Astrocyte (in vitro differentiated cells and primary cell): Measurements from ENCODE around the gene CDH11. TPM values are rescaled to one million over a fixed set of nuclear protein-coding genes. Genes with fewer than 3 reads are reported as not detected.

ENCODE experiments used
- DNase-seq: peaks from one replicate; pipeline ENCODE4 v3.0.0-alpha.2; 2010; ENCODE audit warnings: low read depth
- FAIRE-seq: peaks from 2 replicates; lab custom pipeline; 2011; peaks lifted over from hg19 to GRCh38; lab: Jason Lieb, UNC
- H2AFZ ChIP-seq: 2 replicates; pipeline ENCODE4 v1.6.0; 2012; ENCODE audit warnings: low read depth, low read length, inconsistent platforms
- H3K27ac ChIP-seq: 2 replicates; pipeline ENCODE4 v1.5.1; 2011; ENCODE audit warnings: low read depth, low read length, inconsistent platforms
- H3K27me3 ChIP-seq: 2 replicates; pipeline ENCODE4 v1.6.0; 2011; ENCODE audit warnings: low read length, inconsistent platforms; ENCODE audit not compliant: insufficient read depth
- H3K36me3 ChIP-seq: 2 replicates; pipeline ENCODE4 v1.5.1; 2011; ENCODE audit warnings: low read length, inconsistent platforms; ENCODE audit not compliant: insufficient read depth
- H3K4me1 ChIP-seq: 2 replicates; pipeline ENCODE4 v1.5.1; 2011; ENCODE audit warnings: low read length, inconsistent platforms; ENCODE audit not compliant: insufficient read depth
- H3K4me2 ChIP-seq: 2 replicates; pipeline ENCODE4 v1.6.0; 2012; ENCODE audit warnings: low read length, inconsistent platforms
- H3K4me3 ChIP-seq: 2 replicates; pipeline ENCODE4 v1.5.1; 2011; ENCODE audit warnings: low read depth, mild to moderate bottlenecking, low read length, inconsistent platforms; ENCODE audit not compliant: insufficient read depth
- H3K79me2 ChIP-seq: 2 replicates; pipeline ENCODE4 v1.6.0; 2012; ENCODE audit warnings: mild to moderate bottlenecking, low read length, inconsistent platforms; ENCODE audit not compliant: insufficient read depth
- H3K9ac ChIP-seq: 2 replicates; pipeline ENCODE4 v1.6.0; 2012; ENCODE audit warnings: mild to moderate bottlenecking, low read length, inconsistent platforms
- H3K9me3 ChIP-seq: 2 replicates; pipeline ENCODE4 v1.5.1; 2012; ENCODE audit warnings: low read depth, mild to moderate bottlenecking, low read length, inconsistent platforms; ENCODE audit not compliant: insufficient read depth
- H4K20me1 ChIP-seq: 2 replicates; pipeline ENCODE4 v1.6.0; 2012; ENCODE audit warnings: low read length, inconsistent platforms; ENCODE audit not compliant: insufficient read depth
- H3K27ac Mint-ChIP-seq: one replicate; pipeline ENCODE4 v1.8.0; 2021; ENCODE audit warnings: mild to moderate bottlenecking, mixed read lengths; ENCODE audit not compliant: unreplicated experiment
- H3K27me3 Mint-ChIP-seq: one replicate; pipeline ENCODE4 v1.8.0; 2021; ENCODE audit warnings: low read depth, mixed read lengths; ENCODE audit not compliant: unreplicated experiment
- H3K36me3 Mint-ChIP-seq: one replicate; pipeline ENCODE4 v1.8.0; 2021; ENCODE audit warnings: low read depth, mixed read lengths; ENCODE audit not compliant: unreplicated experiment
- H3K4me1 Mint-ChIP-seq: one replicate; pipeline ENCODE4 v1.8.0; 2021; ENCODE audit warnings: low read depth, mixed read lengths; ENCODE audit not compliant: unreplicated experiment
- H3K4me3 Mint-ChIP-seq: one replicate; pipeline ENCODE4 v1.8.0; 2021; ENCODE audit warnings: mild to moderate bottlenecking, moderate library complexity, mixed read lengths; ENCODE audit not compliant: unreplicated experiment
- H3K9me3 Mint-ChIP-seq: one replicate; pipeline ENCODE4 v1.8.0; 2021; ENCODE audit warnings: mild to moderate bottlenecking, mixed read lengths; ENCODE audit not compliant: unreplicated experiment
- EZH2 ChIP-seq: IDR thresholded peaks from 2 replicates; pipeline ENCODE4 v1.6.1; 2012; ENCODE audit warnings: mild to moderate bottlenecking, low read length, inconsistent platforms; ENCODE audit not compliant: insufficient read depth
- total RNA-seq: library from RNA; stranded (reverse); gene quantifications from 2 replicates; pipeline ENCODE4 v1.2.1, GENCODE V29; 2021
- TF ChIP-seq, protein P1 (sequence below): IDR thresholded peaks from 2 replicates; pipeline ENCODE4 v1.5.1; 2011; ENCODE audit warnings: low read depth, mild to moderate bottlenecking, inconsistent platforms, low read length, moderate library complexity; ENCODE audit not compliant: insufficient read depth

Gene CDH11
- total RNA-seq, 1 donor from 2014 or later: 313 TPM

- no peak overlapping the region for H3K4me2 ChIP-seq
- no peaks in the 10 kb centered on the region for H3K27me3 ChIP-seq
- no peak overlapping the region for H3K27ac Mint-ChIP-seq
- H3K79me2 ChIP-seq: peaks cover 55% of the 10 kb centered on the region
- FAIRE-seq (no peak), DNase-seq (no peak)
- H3K36me3 Mint-ChIP-seq: peaks cover 31% of the 10 kb centered on the region
- TF ChIP-seq EZH2: no peak
- TF ChIP-seq, protein P1, sequence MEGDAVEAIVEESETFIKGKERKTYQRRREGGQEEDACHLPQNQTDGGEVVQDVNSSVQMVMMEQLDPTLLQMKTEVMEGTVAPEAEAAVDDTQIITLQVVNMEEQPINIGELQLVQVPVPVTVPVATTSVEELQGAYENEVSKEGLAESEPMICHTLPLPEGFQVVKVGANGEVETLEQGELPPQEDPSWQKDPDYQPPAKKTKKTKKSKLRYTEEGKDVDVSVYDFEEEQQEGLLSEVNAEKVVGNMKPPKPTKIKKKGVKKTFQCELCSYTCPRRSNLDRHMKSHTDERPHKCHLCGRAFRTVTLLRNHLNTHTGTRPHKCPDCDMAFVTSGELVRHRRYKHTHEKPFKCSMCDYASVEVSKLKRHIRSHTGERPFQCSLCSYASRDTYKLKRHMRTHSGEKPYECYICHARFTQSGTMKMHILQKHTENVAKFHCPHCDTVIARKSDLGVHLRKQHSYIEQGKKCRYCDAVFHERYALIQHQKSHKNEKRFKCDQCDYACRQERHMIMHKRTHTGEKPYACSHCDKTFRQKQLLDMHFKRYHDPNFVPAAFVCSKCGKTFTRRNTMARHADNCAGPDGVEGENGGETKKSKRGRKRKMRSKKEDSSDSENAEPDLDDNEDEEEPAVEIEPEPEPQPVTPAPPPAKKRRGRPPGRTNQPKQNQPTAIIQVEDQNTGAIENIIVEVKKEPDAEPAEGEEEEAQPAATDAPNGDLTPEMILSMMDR: no peak
- H3K4me3 ChIP-seq: no peak overlapping the region
- H3K27me3 Mint-ChIP-seq: no peaks in the 10 kb centered on the region
- H3K9ac ChIP-seq: no peak overlapping the region
- H4K20me1 ChIP-seq: peaks cover 72% of the 10 kb centered on the region
- no peaks in the 10 kb centered on the region for H3K9me3 Mint-ChIP-seq
- peaks cover 10% of the 10 kb centered on the region for H3K4me1 ChIP-seq
- H3K27ac ChIP-seq: no peak overlapping the region
- H3K4me3 Mint-ChIP-seq: no peak overlapping the region
- peaks cover 9% of the 10 kb centered on the region for H3K4me1 Mint-ChIP-seq
- H3K9me3 ChIP-seq: no peaks in the 10 kb centered on the region
- H3K36me3 ChIP-seq: peaks cover 51% of the 10 kb centered on the region
- H2AFZ ChIP-seq: no peak overlapping the region
Observed at GRCh38 chr16:64997751-64998150, 124.1 kb downstream of the CDH11 start.

DNA sequence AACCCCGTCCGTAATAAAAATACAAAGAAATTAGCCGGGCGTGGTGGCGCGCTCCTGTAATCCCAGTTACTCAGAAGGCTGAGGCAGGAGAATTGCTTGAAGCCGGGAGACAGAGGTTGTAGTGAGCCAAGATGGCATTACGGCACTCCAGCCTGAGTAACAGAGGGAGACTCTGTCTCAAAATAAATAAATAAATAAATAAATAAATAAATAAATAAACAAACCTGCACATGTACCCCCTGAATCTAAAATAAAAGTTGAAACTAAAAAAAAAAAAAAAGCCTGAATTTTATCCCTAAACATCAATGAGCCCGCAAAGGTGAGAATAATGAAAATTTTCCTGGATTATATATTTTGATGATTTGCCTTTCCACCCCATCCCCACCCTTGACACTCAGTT is 124.7 kb downstream of the CDH11 start:
- peaks cover 32% of the 10 kb centered on the region for H3K36me3 Mint-ChIP-seq
- Histone ChIP-seq H3K4me1 (peaks cover 5% of the 10 kb centered on the region), H4K20me1 (peaks cover 72% of the 10 kb centered on the region), H3K36me3 (peaks cover 56% of the 10 kb centered on the region), H3K9me3 (no peaks in the 10 kb centered on the region), H3K27ac (no peak overlapping the region), H3K4me2 (no peak overlapping the region), H2AFZ (no peak overlapping the region), H3K27me3 (no peaks in the 10 kb centered on the region), H3K9ac (no peak overlapping the region), H3K79me2 (peaks cover 55% of the 10 kb centered on the region), H3K4me3 (no peak overlapping the region)
- no peak overlapping the region for H3K27ac Mint-ChIP-seq
- no peak for DNase-seq
- H3K4me3 Mint-ChIP-seq: no peak overlapping the region
- peaks cover 5% of the 10 kb centered on the region for H3K4me1 Mint-ChIP-seq
- FAIRE-seq: no peak
- no peaks in the 10 kb centered on the region for H3K27me3 Mint-ChIP-seq
- no peak for TF ChIP-seq EZH2
- TF ChIP-seq, protein P1: no peak
- no peaks in the 10 kb centered on the region for H3K9me3 Mint-ChIP-seq

DNA sequence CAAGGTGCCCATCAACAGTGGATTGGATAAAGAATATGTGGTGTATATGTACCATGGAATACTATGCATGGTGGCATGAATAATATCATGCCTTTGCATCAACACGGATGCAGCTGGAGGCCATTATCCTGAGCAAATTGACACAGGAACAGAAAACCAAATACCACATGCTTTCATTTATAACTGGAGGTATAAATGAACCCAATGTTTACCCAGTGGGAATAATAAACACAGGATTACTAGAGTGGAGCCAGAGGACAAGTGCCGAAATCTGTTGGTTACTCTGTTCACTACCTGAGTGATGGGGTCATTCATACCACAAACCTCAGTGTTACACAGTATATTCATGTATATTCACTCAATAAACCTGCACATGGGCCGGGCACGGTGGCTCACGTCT is 125.2 kb downstream of the CDH11 start:
- peaks cover 68% of the 10 kb centered on the region for H4K20me1 ChIP-seq
- peaks cover under 1% of the 10 kb centered on the region for H3K4me1 ChIP-seq
- Mint-ChIP-seq H3K4me3 (no peak overlapping the region), H3K27ac (no peak overlapping the region), H3K9me3 (no peaks in the 10 kb centered on the region), H3K4me1 (peaks cover 2% of the 10 kb centered on the region), H3K27me3 (no peaks in the 10 kb centered on the region), H3K36me3 (peaks cover 35% of the 10 kb centered on the region)
- no peaks in the 10 kb centered on the region for H3K27me3 ChIP-seq
- no peak overlapping the region for H3K27ac ChIP-seq
- FAIRE-seq: no peak
- H2AFZ ChIP-seq: no peak overlapping the region
- H3K4me2 ChIP-seq: no peak overlapping the region
- TF ChIP-seq, protein P1: no peak
- TF ChIP-seq EZH2: no peak
- peaks cover 57% of the 10 kb centered on the region for H3K79me2 ChIP-seq
- H3K4me3 ChIP-seq: no peak overlapping the region
- no peak overlapping the region for H3K9ac ChIP-seq
- DNase-seq: no peak
- H3K9me3 ChIP-seq: no peaks in the 10 kb centered on the region
- H3K36me3 ChIP-seq: peaks cover 61% of the 10 kb centered on the region
